ENCODE measurements around the gene INO80. TPM values are rescaled to one million over a fixed set of nuclear protein-coding genes. Genes with fewer than 3 reads are reported as not detected.

The INO80 gene
- total RNA-seq, 1 donor from 2014 or later: 20.4 TPM

DNA sequence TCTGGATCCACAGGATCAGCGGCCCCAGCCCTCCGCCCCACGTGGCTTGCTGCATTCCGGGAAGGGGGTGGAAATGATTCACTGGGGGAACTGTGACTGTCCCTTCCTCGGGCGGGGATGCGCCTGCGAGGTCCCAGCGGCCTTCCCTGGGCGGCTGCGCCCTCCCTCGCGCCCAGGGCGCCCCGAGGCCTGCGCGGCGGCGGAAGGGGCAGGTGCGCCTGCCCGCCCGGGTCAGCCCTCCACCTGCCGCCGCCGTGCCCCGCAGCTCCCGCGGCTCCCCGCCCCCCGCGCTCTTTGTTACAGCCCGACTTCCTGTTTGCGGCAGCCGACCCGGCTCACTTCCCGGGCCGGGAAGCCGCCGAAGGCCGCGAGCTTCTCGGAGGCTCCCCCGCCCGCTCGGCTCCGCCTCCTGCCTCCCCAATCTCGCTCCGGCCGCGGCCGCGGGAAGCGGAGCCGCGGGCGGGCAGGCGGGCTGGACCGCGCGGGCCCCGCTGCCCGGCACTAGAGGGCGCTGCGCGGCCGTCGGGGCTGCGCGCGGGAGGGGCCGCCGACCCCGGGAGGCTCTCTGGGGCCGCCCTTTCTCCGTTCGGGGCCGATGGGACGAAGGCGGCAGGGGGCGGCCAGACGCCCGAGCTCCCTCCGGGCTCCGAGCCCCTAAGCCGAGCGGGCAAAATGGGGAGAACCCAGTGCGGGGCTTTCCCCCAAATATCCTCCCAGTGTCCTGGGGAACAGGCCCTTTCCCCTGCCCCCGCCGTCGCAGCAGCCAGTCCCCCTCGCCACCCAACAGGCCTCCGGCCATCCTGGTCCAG, 174.3 kb downstream of the INO80 start:
- H3K4me3 Mint-ChIP-seq (ENCODE audit: unreplicated experiment): peak overlapping the region; percentile 79

GRCh38 chr15:40941068-40941527, 175.0 kb downstream of the INO80 start:
- DNase-seq: no peak
- H3K36me3 Mint-ChIP-seq (ENCODE audit: unreplicated experiment): peaks cover 6% of the 10 kb centered on the region
- TF ChIP-seq CTCF (IDR thresholded peaks at IDR 0.05; ENCODE audit: partially characterized antibody, unreplicated experiment): no peak
- no peaks in the 10 kb centered on the region for H3K27me3 Mint-ChIP-seq (ENCODE audit: unreplicated experiment)
- no peak overlapping the region for H3K27ac Mint-ChIP-seq (ENCODE audit: unreplicated experiment)
- peaks cover 23% of the 10 kb centered on the region for H3K4me1 Mint-ChIP-seq (ENCODE audit: low read depth, unreplicated experiment)
- peak overlapping the region; percentile 79 for H3K4me3 Mint-ChIP-seq (ENCODE audit: unreplicated experiment)
- H3K9me3 Mint-ChIP-seq (ENCODE audit: unreplicated experiment): peaks cover 6% of the 10 kb centered on the region

More for the DNA sequence above, 174.3 kb downstream of the INO80 start:
- peak; percentile 55 for TF ChIP-seq CTCF (IDR thresholded peaks at IDR 0.05; ENCODE audit: partially characterized antibody, unreplicated experiment)
- Mint-ChIP-seq H3K27me3 (ENCODE audit: unreplicated experiment) (no peaks in the 10 kb centered on the region), H3K4me1 (ENCODE audit: low read depth, unreplicated experiment) (peaks cover 23% of the 10 kb centered on the region), H3K27ac (ENCODE audit: unreplicated experiment) (no peak overlapping the region), H3K9me3 (ENCODE audit: unreplicated experiment) (peaks cover 6% of the 10 kb centered on the region), H3K36me3 (ENCODE audit: unreplicated experiment) (peaks cover 6% of the 10 kb centered on the region)
- peak; percentile 80 for DNase-seq

- peaks cover 27% of the 10 kb centered on the region for H3K4me1 Mint-ChIP-seq (ENCODE audit: low read depth, unreplicated experiment)
- peak overlapping the region; percentile 43 for H3K4me3 Mint-ChIP-seq (ENCODE audit: unreplicated experiment)
- DNase-seq: no peak
- peak overlapping the region; percentile 57 for H3K27ac Mint-ChIP-seq (ENCODE audit: unreplicated experiment)
- H3K36me3 Mint-ChIP-seq (ENCODE audit: unreplicated experiment): peaks cover 6% of the 10 kb centered on the region
- H3K9me3 Mint-ChIP-seq (ENCODE audit: unreplicated experiment): peaks cover 6% of the 10 kb centered on the region
- peaks cover 3% of the 10 kb centered on the region for H3K27me3 Mint-ChIP-seq (ENCODE audit: unreplicated experiment)
- TF ChIP-seq CTCF (IDR thresholded peaks at IDR 0.05; ENCODE audit: partially characterized antibody, unreplicated experiment): no peak
Observed at GRCh38 chr15:40940296-40940801, 175.7 kb downstream of the INO80 start.

DNA sequence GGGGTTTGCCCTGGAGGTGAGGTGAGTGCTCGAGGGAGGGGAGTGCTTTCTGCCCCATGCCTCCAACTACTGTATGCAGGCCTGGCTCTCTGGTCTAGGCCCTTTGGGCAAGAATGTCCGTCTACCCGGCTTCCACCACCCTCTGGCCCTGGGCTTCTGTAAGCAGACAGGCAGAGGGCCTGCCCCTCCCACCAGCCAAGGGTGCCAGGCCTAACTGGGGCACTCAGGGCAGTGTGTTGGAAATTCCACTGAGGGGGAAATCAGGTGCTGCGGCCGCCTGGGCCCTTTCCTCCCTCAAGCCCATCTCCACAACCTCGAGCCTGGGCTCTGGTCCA, 177.6 kb downstream of the INO80 start:
- H3K4me1 Mint-ChIP-seq (ENCODE audit: low read depth, unreplicated experiment): peaks cover 28% of the 10 kb centered on the region
- no peaks in the 10 kb centered on the region for H3K36me3 Mint-ChIP-seq (ENCODE audit: unreplicated experiment)
- peaks cover 3% of the 10 kb centered on the region for H3K27me3 Mint-ChIP-seq (ENCODE audit: unreplicated experiment)
- no peak overlapping the region for H3K27ac Mint-ChIP-seq (ENCODE audit: unreplicated experiment)
- TF ChIP-seq CTCF (IDR thresholded peaks at IDR 0.05; ENCODE audit: partially characterized antibody, unreplicated experiment): no peak
- H3K9me3 Mint-ChIP-seq (ENCODE audit: unreplicated experiment): peaks cover 12% of the 10 kb centered on the region
- no peak for DNase-seq
- H3K4me3 Mint-ChIP-seq (ENCODE audit: unreplicated experiment): no peak overlapping the region
